PC-3 (cell line): Measurements from ENCODE around the gene PLCB4.

Experiments used
- EZH2 ChIP-seq: fragments of 300-600 bp; sonication (generic); IDR thresholded peaks from one replicate; pipeline ENCODE4 v1.6.1; 2017; ENCODE audit warnings: antibody characterized with exemption, mild to moderate bottlenecking, low read length; ENCODE audit not compliant: unreplicated experiment
- TF ChIP-seq, protein P1 (sequence below): fragments of 300-600 bp; sonication (generic); conservative IDR thresholded peaks from 2 replicates; pipeline ENCODE4 v1.5.1; 2017; ENCODE audit warnings: antibody characterized with exemption, low read depth, mild to moderate bottlenecking, low read length

DNA sequence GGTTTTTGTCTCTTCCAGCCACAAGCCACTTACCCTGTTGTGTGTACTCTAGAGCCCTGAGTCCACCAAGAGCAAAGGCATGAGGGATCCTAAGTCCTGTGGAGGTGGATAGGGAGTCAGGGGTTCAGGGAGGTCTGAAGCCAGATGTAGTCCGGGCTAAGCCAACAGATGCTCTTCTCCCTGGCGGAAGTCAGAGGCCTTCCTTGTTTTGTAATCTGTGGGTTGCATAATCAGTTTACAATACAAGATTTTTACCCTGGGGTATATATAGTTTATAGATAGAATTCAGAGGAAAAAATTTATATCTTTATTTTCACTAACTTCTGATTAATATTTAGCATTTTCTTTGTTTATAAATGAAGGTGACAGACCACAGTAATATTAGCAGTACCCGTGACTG, 454.7 kb downstream of the PLCB4 start:
- TF ChIP-seq, protein P1, sequence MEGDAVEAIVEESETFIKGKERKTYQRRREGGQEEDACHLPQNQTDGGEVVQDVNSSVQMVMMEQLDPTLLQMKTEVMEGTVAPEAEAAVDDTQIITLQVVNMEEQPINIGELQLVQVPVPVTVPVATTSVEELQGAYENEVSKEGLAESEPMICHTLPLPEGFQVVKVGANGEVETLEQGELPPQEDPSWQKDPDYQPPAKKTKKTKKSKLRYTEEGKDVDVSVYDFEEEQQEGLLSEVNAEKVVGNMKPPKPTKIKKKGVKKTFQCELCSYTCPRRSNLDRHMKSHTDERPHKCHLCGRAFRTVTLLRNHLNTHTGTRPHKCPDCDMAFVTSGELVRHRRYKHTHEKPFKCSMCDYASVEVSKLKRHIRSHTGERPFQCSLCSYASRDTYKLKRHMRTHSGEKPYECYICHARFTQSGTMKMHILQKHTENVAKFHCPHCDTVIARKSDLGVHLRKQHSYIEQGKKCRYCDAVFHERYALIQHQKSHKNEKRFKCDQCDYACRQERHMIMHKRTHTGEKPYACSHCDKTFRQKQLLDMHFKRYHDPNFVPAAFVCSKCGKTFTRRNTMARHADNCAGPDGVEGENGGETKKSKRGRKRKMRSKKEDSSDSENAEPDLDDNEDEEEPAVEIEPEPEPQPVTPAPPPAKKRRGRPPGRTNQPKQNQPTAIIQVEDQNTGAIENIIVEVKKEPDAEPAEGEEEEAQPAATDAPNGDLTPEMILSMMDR, result no peak
- TF ChIP-seq EZH2, result no peak
